Fibroblast of mammary gland (primary cell): ENCODE data around the gene NOL4L.
A peak's percentile ranks its signal among the peaks of the same experiment; 100 is the strongest.

ENCODE experiments used
- DNase-seq: peaks from one replicate; pipeline ENCODE4 v3.0.0-alpha.2; 2010; ENCODE audit warnings: low read depth
- H3K4me3 ChIP-seq: 2 replicates; pipeline ENCODE4 v1.5.1; 2011; ENCODE audit warnings: low read depth, mild to moderate bottlenecking, low read length, moderate library complexity; ENCODE audit not compliant: control insufficient read depth
- TF ChIP-seq, protein P1 (sequence below): conservative IDR thresholded peaks from 2 replicates; pipeline ENCODE4 v1.5.1; 2011; ENCODE audit warnings: low read depth, low read length, inconsistent platforms; ENCODE audit not compliant: control insufficient read depth, insufficient read depth

The NOL4L gene

DNA sequence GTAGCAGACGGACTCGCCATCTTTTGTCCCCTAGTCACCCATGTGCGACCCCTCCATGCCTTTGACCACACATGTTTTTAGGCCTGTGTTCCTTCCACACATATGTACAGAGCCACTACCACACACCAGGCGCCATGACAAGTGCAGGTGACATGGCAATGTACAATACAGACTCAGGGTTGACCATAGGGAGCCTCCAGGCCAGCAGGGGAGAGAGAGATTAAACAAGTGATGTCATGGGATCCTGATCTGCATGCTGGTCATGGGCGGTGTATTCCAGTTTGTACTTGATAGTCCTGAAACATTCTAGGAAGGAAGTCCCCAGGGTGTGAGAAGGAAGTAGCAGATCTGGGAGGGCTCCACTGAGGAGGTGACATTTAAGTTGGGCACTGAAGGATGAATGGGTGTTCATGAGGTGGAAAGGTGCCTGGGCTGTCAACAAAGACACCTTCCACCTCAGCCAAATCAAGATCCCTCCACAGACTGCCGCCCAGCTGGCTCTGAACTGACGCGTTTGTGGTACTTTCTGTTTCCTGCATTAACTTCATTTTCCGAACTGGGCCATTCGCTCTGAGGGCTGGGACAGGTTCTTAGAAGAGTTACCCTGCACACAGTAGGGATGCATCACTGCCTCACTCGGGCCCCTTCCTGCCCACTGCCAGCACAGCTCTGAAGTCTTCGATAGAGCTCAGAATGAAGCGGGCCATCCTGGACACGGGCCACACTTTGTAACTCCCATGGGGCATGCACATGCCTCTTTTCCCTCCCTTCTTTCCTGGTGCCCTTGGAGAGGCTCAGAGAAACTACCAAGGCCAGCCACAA is 94.0 kb downstream of the NOL4L start:
- no peak for DNase-seq
- no peak overlapping the region for H3K4me3 ChIP-seq
- TF ChIP-seq, protein P1, sequence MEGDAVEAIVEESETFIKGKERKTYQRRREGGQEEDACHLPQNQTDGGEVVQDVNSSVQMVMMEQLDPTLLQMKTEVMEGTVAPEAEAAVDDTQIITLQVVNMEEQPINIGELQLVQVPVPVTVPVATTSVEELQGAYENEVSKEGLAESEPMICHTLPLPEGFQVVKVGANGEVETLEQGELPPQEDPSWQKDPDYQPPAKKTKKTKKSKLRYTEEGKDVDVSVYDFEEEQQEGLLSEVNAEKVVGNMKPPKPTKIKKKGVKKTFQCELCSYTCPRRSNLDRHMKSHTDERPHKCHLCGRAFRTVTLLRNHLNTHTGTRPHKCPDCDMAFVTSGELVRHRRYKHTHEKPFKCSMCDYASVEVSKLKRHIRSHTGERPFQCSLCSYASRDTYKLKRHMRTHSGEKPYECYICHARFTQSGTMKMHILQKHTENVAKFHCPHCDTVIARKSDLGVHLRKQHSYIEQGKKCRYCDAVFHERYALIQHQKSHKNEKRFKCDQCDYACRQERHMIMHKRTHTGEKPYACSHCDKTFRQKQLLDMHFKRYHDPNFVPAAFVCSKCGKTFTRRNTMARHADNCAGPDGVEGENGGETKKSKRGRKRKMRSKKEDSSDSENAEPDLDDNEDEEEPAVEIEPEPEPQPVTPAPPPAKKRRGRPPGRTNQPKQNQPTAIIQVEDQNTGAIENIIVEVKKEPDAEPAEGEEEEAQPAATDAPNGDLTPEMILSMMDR: no peak

DNA sequence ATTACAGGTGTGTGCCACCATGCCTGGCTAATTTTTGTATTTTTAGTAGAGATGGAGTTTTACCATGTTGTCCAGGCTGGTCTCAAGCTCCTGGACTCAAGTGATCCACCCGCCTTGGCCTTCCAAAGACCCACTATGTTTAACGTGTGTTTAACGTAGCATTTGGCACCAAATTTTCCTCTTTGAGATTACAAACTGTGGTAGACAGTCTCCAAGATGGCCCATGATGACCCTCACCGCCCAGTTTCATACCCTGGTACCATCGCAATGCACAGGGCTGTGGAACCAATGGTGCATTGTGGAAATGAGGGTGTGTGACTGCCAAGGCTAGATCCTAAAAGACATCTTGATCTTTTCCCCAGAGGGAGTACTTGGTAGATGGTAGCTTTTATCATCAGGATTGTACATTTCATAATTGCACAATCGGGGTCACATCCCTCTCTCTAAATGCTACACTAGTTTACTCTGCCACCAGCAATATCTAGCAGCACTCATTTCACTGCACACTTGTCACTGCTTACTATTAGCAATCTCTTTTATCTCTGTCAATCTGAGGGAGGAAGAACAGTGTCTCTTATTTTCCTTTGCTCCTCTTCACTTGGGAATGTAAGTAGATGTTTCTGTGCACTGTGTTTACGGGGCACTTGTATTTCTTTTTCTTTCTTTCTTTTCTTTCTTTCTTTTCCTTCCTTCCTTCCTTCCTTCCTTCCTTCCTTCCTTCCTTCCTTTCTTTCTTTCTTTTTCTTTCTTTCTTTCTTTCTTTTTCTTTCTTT is 96.9 kb downstream of the NOL4L start:
- no peak overlapping the region for H3K4me3 ChIP-seq
- no peak for DNase-seq
- TF ChIP-seq, protein P1: no peak

GRCh38 chr20:32487381-32487780 is 97.8 kb downstream of the NOL4L start:
- TF ChIP-seq, protein P1: no peak
- no peak for DNase-seq
- H3K4me3 ChIP-seq: no peak overlapping the region

- DNase-seq: no peak
- TF ChIP-seq, protein P1: no peak
- no peak overlapping the region for H3K4me3 ChIP-seq
Measured at GRCh38 chr20:32485770-32486478, 99.2 kb downstream of the NOL4L start.

DNA sequence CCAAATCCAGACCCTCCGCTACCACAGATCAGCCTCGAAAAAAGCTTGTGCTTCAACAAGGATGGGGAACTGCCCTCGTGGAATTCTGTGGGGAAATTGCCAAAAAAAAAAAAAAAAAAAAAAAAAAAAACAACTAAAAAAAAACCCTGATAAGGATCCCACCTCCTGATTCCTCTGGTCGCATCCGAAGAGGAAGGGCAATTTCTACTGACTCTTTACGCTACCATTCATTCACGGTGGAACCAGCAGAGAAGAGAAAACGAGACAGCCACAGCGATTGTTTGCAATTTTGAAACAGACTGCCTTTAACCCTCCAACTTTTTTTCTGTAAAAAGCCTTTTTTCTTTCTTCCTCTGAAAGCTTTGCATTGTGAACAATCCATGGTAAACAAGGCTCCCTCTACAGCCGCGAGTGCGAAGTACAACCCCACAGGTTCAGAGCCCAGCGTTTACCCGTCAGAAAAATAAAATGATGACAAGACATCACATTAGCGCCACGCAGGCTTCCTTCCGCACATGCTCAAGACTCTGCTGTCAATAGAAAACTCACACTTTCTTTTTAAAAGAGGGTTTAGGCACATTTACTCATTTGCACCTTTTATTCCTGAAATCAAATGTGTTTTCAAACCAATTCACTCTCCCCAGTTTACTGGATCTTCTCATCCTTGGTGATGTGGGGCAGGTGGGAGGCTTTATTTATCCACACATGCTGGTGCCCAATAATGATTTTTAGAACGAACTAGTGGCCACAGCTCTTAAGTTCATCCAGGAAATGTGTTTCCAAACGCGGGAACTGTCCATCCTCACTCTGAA is 100.0 kb downstream of the NOL4L start:
- TF ChIP-seq, protein P1: peak; percentile 84
- peak; percentile 82 for DNase-seq
- peak overlapping the region; percentile 58 for H3K4me3 ChIP-seq
